Measurements from ENCODE around the gene DCPS. TPM values are rescaled to one million over a fixed set of nuclear protein-coding genes. Genes with fewer than 3 reads are reported as not detected.
A peak's percentile ranks its signal among the peaks of the same experiment; 100 is the strongest.

Gene DCPS
- total and polyA plus RNA-seq, 8 donors, result 1.8 to 60.3 (median 12.6) TPM

GRCh38 chr11:126354631-126355323 is 50.9 kb downstream of the DCPS start:
- H3K27me3 ChIP-seq, result no peaks in the 10 kb centered on the region
- no peaks in the 10 kb centered on the region for H3K36me3 ChIP-seq
- WGBS, 5 donors, result 18 to 60% (median 41%) methylated on average over 11 to 15 of the region's 15 CpGs
- peak overlapping the region; percentile 76 to 87 (median 82) for H3K27ac ChIP-seq
- intact Hi-C loops (cut with DNase I; ENCODE audit: low total_unique reads), result no loop called here
- DNase-seq, result no peak
- H3K4me3 ChIP-seq, result peak overlapping the region; percentile 67 to 75 (median 72)
- TF ChIP-seq POLR2AphosphoS5 (IDR thresholded peaks at IDR 0.05), result no peak
- no peak for TF ChIP-seq CTCF (IDR thresholded peaks at IDR 0.05)
- TF ChIP-seq POLR2A (IDR thresholded peaks at IDR 0.05), result no peak
- no peak for TF ChIP-seq EP300 (IDR thresholded peaks at IDR 0.05)
- peaks cover 28 to 96% (median 61%) of the 10 kb centered on the region in 4 donors for H3K4me1 ChIP-seq
- no peaks in the 10 kb centered on the region for H3K9me3 ChIP-seq

- H3K27me3 ChIP-seq, result no peaks in the 10 kb centered on the region
- DNase-seq, result peak; percentile 65 to 92
- peaks cover 33 to 96% (median 64%) of the 10 kb centered on the region in 4 donors for H3K4me1 ChIP-seq
- 0 to 1% (median 0%) methylated on average over 25 to 71 of the region's 71 CpGs for WGBS, 5 donors
- TF ChIP-seq EP300 (IDR thresholded peaks at IDR 0.05) (no peak), POLR2AphosphoS5 (IDR thresholded peaks at IDR 0.05) (peak in 1 of 3 donors; percentile 23)
- no peaks in the 10 kb centered on the region for H3K36me3 ChIP-seq
- H3K9me3 ChIP-seq, result no peaks in the 10 kb centered on the region
- H3K4me3 ChIP-seq, result peak within 1 kb of the TSS; percentile 67 to 75 (median 72)
- intact Hi-C loops (cut with DNase I; ENCODE audit: low total_unique reads), result no loop called here
- peak within 1 kb of the TSS; percentile 76 to 87 (median 82) for H3K27ac ChIP-seq
These were observed 51.6 kb downstream of the DCPS start, which contains the start of gene ST3GAL4 for GRCh38 chr11:126355324-126355925. Gene ST3GAL4 (plus strand): TSS chr11:126355686. CDS start chr11:126406156, 50,470 bp downstream.

GRCh38 chr11:126355926-126356897 is 52.4 kb downstream of the DCPS start:
- H3K4me1 ChIP-seq, result peaks cover 32 to 88% (median 64%) of the 10 kb centered on the region in 4 donors
- intact Hi-C loops (cut with DNase I; ENCODE audit: low total_unique reads), result no loop called here
- no peaks in the 10 kb centered on the region for H3K36me3 ChIP-seq
- H3K9me3 ChIP-seq, result no peaks in the 10 kb centered on the region
- peak overlapping the region; percentile 67 to 75 (median 72) for H3K4me3 ChIP-seq
- TF ChIP-seq POLR2A (IDR thresholded peaks at IDR 0.05), result no peak
- no peak for TF ChIP-seq CTCF (IDR thresholded peaks at IDR 0.05)
- TF ChIP-seq POLR2AphosphoS5 (IDR thresholded peaks at IDR 0.05), result no peak
- TF ChIP-seq EP300 (IDR thresholded peaks at IDR 0.05), result no peak
- WGBS, 5 donors, result 11 to 38% (median 22%) methylated on average over 15 to 46 of the region's 46 CpGs
- no peaks in the 10 kb centered on the region for H3K27me3 ChIP-seq
- peak overlapping the region; percentile 47 to 87 (median 82) for H3K27ac ChIP-seq
- peak in 1 of 2 donors; percentile 53 for DNase-seq

- intact Hi-C loops (cut with DNase I; ENCODE audit: low total_unique reads), result no loop called here
- H3K4me1 ChIP-seq, result peaks cover 27 to 78% (median 55%) of the 10 kb centered on the region in 4 donors
- H3K9me3 ChIP-seq, result no peaks in the 10 kb centered on the region
- 70 to 83% (median 79%) methylated on average over 14 to 17 of the region's 17 CpGs for WGBS, 5 donors
- H3K27ac ChIP-seq, result peak overlapping the region; percentile 47 to 87 (median 82)
- H3K36me3 ChIP-seq, result no peaks in the 10 kb centered on the region
- DNase-seq, result no peak
- H3K27me3 ChIP-seq, result no peaks in the 10 kb centered on the region
- no peak for TF ChIP-seq POLR2A (IDR thresholded peaks at IDR 0.05)
- no peak for TF ChIP-seq CTCF (IDR thresholded peaks at IDR 0.05)
- no peak for TF ChIP-seq POLR2AphosphoS5 (IDR thresholded peaks at IDR 0.05)
- TF ChIP-seq EP300 (IDR thresholded peaks at IDR 0.05), result no peak
- H3K4me3 ChIP-seq, result peak overlapping the region; percentile 67 to 75 (median 72)
These were observed 53.4 kb downstream of the DCPS start for GRCh38 chr11:126357055-126357962.
